T-helper 22 cell (primary cell): ENCODE data around the gene MC4R.
"Not testable (repeated sequence)": the region's sequence is repeated elsewhere in the genome, so short reads cannot be mapped to it uniquely, and the experiment has no call there.

Experiments used
- DNase-seq: peaks from one replicate; pipeline ENCODE4 v3.0.0-alpha.2; 2020; ENCODE audit warnings: low read depth

MC4R gene

DNA sequence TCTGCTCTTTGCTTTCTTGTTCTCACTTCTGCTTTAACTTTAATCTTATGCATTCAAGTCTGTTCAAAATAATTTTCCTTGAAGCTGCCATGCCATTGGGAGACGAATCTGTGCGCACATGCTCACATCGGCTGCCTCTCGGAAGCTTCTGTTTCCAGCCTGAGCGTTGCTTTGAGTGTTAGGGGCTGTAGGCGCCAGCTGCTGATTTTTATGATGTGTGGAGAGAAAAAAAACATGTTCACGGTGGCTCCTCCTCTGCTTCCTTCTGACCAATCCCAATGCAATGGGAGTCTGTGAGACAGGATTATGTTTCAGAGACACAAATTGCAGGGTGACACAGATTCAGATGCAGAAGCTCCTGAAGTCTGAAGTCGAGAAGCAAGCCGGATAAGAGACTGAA is at the start of gene MC4R:
Gene MC4R, minus strand, starts transcription at position 180 of the 400 bp plus-strand sequence. CDS start 426 bp downstream, outside the sequence.
- no peak for DNase-seq

DNA sequence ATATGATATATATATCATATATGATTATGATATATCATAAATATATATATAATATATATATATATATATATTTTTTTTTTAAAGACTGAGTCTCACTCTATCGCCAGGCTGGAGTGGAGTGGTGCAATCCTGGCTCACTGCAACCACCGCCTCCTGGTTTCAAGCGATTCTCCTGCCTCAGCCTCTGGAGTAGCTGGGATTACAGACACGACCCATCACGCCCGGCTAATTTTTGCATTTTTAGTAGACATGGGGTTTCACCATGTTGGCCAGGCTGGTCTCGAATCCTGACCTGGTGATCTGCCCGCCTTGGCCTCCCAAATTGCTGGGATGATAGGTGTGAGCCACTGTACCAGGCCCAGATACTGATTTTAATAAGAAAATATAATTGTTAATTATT is 49.7 kb upstream of the MC4R start:
- not testable (repeated sequence) for DNase-seq

DNA sequence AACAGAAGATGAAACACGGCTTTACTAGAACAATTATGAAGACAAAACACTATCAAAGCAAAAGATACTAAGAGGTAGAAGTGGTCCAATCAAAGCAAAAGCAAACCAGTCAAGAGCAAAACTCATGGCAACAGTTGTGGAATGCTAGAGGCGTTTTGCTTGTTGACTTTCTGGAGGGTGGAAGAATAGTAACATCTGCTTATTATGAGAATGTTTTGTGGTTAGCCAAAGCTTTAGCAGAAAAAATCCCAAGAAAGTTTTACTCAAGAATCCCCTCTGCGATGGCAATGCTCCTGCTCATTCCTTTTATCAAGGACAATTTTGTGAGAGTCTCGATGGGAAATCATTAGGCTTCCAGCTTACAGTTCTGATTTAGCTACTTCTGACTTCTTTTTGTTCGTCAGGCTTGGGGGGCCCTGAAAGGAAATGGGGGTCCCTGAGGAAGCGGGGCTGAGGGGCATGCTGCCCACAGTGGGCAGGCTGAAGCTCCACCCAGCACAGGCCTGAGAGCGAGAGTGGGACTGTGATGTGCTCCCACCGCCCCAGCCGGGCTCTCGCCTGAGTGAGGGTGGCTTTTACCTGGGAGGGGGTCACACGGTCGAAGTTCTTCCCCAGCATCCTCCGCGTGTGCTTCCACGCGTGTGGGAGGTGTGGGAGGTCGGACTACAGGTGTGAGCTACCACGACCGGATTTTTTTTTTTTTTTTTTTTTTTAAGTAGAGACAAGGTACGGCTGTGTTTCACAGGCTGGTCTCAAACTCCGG is 49.0 kb upstream of the MC4R start:
- no peak for DNase-seq

DNA sequence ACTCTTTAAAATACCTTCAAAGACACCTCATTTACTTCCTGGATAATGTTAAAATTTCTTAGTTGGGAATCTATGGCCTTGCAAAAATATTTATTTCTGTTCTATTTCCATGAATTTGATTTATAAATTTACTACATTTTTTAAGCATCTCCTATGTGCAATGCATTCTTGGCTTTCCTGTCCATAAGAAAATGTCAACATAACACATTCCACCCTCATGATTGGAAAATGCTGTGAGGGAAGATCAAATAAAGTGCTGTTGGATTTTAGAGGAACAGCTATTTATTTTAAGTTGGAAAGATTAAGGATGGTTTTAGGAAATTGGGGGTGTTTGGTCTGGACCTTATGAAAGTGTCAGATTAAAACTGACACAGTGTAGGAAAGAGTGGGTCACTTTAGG is 45.4 kb upstream of the MC4R start:
- DNase-seq, result no peak

DNA sequence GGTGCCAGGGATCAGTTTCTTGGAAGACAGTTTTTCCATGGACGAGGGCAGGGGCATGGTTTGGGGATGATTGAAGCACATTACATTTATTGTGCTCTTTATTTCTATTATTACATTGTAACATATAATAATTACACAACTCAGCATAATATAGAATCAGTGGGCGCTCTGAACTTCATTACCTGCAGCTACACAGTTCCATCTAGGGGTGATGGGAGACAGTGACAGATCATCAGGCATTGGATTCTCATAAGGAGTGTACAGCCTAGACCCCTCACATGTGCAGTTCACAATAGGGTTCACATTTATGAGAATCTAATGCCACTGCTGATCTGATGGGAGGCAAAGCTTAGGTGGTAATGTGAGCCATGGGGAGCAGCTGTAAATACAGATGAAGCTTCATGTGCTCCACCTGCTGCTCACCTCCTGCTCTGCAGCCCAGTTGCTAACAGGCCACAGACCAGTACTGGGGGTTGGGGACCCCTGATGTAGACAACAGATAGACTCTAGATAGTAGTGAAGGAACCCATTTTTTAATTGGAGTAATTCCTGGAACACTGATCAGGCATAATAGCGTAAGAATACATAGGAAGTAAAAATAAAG is 41.5 kb upstream of the MC4R start:
- DNase-seq, result no peak

DNA sequence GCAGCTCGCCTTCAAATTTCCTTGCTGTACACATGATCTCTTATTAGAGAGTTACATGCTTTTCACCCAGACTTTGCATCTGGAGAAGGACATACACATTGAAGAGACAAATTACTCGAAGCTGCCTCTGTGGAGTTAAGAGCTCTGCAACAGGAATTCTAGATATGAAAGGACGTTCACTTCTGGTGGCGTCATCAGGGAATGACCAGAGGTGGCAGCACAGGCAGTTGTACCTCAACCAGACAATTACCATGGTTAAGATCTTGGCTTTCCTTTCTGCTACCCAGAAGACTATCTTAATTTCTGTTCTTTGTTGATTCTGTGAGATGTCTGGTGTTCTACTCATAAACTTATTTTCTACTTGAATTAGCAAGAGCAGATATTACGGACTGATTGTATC is 39.1 kb upstream of the MC4R start:
- no peak for DNase-seq

DNA sequence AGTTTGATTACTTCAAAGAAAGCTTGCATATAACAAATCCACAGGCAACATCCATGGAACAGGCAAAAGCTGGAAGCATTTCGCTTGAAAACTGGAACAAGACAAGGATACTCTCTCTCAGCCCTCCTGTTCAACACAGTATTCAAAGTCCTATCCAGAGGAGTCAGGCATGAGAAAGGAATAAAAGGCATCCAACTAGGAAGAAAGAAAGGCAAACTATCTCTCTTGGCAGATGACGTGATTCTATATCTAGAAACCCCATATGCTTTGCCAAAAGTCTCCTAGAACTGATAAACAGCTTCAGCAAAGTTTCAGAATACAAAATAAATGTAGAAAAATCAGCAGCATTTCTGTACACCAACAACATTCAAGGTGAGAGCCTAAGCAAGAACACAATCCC is 34.1 kb upstream of the MC4R start:
- DNase-seq, result no peak

DNA sequence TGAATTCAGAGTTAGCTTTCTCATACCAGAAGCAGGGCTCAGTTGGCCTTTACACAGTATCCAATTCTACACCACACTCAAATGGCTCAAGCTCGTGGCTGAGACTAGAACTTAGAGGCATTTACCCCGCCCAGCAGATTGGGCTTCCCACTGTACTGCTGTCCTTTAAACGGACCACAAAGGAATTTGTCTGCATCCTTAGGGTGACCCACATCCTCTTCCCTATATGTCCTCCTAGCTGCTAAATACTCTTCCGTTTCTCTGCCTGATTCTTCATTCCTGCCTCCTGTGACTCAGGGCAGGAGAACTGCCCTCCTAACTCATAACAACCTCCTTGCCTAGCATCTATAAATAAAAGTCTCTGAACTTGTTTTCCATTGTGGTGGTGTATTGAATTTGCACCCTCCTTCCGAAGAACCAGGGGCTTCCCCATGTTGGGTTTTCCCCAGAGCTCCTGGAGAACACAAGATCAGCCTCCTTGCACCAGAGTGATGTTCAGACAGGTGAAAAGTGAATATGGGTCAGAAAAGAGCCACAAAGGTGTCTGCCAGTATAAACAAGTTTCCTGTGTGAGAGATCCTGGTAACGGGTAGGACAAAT is 32.0 kb upstream of the MC4R start:
- DNase-seq, result no peak

DNA sequence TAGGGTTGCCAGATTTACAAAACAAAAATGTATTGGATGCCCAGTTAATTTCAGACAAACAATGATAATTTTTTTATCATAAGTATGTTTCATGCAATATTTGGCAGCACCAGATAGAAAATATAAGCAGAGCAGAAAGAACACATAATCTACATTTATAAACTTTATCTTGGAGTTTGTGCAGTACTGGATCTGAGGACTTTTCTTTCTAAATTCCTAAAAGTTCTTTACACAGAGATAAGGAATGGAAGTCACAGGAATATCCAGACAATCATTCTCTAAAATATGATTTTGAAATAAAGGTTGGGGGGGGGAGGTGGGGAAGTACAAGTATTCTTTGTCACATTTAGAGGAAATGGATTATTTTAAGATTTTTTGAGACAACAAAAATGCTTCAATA is 28.8 kb upstream of the MC4R start:
- DNase-seq, result no peak

DNA sequence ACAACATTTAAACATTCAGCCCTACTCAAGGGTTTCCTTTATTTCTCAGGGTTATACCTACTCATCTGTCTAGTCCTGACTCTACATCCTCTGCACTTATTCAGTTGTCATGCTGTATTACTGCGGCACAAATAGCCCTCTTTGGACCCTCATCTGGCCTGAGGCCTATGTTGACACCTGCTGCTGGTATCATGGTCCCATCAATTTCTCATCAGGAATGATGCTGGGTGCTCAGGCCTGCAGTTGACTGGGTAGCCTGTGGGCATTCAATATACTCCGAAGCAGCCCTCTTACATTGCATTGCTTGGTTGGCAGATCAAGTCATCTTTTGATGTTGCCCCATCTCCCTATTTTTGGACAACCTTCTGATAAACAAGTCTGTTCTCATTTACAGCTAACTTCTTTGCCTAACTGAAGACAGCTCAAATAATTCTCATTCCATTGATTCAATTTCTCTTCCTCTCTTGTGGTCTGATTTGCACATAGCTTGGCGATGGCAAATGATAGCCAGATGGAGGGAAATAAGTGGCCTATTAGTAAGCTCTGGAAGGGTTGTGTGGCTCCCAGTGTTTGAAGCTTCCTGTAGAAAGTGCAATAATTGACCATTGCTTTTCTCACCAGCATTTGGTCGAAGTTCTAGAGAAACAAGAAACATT is 19.1 kb upstream of the MC4R start:
- no peak for DNase-seq

DNA sequence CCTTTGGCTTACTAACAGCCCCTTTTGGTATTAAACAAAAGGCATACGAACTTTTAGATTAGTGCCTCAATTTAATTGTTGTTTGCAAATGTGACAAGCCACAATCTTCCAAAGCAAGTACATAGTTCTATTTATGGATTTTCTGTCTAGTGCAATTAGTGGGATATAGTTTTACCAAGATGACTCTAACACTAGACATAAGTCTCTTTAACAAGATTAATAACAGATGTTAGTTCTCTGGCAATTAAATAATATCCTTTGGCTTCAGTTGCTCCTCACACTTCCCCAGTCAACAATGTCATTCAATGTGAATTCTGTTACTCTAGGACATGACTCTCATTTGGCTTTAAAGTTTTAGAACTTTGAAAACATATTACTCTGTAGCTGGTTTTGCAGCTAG is 16.7 kb upstream of the MC4R start:
- no peak for DNase-seq

DNA sequence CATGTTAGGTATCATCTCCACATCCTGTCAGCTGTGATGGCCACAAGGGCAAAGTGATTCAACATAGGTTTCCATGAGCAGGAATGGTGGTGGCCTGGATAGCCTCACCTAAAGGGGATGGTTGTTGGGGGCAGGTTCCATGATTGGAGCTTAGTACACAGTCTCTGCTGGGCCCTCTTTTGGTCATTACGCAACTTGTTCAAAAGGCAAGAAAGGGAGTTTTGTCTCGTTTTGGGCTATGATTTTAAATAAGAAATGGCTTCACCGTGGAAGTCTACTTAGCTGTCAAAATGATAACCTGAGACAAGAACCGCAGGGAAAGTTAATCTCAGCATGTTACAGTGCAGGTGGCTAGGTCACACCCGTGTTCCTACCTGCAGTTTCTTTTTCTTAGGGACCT is 13.1 kb upstream of the MC4R start:
- DNase-seq, result no peak

DNA sequence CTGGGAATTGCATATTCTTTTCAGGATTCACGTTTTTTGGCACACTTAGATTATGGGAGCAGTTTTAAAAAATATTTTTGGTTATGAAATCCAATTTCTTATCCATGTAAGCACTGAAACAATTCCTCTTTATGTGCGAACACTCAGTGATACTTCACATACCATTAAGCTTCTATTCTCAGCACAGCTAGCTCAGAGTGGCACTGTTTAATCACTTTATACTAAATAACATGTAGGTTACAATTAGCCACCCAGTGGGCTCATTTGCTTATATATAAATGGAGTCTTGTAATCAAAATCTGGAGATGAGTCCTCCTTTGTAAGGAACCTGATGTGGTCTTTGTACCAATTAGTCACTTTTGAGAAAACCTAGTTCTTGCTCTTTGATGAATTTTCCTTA is 11.3 kb upstream of the MC4R start:
- DNase-seq, result no peak

DNA sequence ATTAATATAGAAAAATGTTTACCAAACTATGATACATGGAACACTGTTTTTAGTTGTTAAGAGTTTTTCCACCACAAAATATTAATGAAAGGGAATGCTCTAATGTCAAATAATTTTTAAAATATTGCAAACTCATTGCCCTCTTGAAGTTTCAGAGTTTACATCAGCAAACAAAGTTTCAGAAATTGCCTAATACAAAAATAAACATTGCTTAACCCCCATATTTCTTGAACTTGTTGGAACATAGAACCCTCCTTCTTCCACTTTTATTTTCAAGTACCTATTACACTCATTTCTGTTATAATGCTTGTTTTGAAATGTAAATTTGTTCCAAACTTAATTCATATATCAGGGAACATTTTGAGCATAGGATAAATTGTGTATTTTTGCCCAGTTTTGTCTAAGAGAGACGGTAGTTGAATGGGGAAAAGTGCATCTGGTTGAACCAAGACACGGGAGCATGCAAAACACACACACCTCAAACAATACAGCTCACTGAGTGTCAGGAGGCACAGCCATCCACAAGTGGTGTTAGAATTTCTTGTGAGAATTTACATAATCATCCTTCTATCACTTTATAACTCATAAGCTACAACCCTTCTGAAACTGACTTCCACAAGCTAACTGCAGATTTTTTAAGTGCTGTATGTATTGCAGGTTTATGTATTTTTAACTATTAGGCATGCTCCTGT is 5.3 kb upstream of the MC4R start:
- no peak for DNase-seq

DNA sequence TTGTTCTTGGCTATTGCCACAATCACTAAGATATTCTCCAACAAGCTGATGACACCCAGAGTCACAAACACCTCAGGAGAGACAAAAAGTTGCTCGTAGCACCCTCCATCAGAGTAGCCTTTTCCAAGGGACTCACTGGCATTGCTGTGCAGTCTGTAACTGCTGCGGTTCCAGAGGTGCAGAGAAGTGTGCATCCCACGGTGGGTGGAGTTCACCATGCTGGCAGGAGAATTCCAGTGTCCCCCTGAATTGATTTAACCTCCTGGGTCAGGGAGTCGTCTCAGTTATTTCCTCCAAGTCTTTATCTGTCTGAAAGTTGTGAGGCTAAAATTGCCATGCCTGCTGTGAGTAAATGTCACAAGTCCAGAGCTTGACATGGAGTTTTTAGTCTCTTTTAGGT is 443 bp downstream of the MC4R start:
- no peak for DNase-seq

DNA sequence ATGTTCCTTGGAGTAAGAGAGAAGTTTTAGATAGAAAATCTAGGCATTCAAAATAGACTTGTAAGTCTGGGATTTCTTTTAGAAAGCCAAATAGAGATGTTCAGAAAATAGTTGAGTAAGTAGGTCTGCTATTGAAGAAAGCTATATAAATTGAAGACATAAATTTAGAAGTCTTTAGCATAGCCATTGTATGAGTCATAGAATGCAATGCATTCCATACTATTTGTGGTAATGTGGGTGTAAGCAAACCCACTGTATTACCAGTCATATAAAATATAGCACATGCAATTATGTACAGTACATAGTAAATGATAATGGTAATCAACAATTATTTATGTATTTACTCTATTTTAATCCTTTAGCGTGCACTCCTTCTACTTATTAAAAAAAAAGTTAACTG is 14.1 kb downstream of the MC4R start:
- DNase-seq, result no peak

DNA sequence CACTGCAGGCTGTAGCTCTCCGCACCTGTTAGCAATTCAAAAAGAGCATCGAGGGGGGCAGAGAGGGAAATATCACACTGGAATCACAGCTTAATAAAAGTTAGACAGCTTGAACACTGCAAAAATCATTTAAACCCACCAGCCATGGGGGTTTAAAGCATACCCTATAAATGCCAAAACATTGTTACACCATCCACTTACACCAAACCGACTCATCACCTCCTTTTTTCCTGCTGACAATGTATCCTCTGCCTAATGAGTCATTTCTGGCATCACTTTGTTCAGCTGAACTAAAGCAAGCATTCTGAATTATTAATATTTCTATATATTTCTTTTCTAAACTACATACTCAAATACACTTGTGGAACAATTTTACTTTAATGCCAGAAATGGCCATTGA is 21.6 kb downstream of the MC4R start:
- DNase-seq, result no peak

DNA sequence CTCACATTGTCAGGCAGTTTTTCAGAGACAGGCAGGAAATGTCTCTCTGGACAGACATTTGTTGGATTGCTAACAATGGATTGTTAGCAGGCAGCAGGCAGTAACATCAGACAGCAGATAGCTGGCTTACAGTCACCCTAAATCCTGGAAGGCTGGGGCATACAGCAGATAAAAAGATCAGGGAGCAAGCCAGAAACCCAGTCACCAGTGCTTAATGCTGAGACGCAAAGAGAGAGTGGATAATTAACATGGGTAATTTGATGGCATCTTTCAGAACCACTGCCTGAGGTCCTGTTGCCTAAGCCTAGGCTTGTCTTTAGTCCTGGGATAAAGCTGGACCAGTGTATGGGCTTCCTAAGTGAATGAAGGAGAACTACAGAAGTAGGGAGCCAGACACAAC is 22.4 kb downstream of the MC4R start:
- DNase-seq, result no peak

DNA sequence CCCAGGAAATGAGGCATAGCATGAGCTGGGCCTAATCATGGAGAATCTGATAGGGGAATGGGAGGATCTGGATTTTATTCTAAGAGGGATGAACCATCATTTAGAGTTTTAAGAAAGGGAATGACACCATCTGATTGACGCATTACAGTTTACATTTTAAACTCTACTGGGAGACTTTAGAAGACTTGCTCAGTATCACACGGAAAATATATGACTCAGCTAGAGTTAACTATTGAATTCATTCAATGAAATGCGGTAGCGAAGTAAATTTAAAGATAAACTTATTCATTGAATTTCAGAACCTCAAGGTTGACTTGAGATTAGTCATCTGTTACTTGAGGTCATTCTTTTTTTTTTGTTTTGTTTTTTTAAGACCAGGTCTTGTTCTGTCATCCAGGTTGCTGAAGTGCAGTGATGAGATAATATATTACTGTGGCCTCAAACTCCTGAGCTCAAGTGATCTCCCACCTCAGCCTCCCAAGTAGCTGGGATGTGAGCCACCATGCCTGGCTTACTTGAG is 25.0 kb downstream of the MC4R start:
- DNase-seq, result no peak

DNA sequence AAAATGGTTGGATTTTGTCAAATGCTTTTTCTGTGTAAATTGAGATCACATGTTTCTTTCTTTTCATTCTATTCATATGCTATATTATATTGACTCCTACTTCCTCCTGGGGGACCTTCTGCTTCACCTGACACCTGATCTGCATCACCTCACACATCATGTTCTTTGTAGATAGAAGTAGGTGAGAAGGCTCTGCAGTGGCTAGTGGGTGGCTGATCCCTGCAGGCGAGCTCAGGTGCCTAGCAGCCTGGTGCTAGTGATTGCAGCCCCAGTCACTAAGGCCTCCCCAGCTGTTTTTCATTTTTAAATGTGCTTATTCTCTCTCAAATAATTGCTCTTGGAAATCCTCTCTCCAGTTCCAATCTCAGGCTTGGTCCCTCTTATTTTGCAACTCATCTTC is 33.6 kb downstream of the MC4R start:
- DNase-seq, result no peak

DNA sequence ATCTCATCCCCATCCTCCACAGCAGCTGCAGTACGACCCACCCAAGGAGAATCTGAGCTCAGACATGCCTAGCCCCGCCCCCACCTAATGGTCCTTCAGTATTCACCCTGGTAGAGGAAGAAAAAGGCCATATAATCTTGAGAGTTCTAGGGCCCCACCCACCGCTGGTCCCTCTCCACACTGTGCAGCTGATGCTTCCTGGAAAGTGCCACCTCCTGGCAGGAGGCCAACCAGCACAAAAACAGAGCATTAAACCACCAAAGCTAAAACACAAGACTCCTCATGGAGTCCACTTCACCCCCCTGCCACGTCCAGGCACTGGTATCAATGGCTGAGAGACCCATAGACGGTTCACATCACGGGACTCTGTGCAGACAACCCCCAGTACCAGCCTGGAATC is 40.7 kb downstream of the MC4R start:
- no peak for DNase-seq

DNA sequence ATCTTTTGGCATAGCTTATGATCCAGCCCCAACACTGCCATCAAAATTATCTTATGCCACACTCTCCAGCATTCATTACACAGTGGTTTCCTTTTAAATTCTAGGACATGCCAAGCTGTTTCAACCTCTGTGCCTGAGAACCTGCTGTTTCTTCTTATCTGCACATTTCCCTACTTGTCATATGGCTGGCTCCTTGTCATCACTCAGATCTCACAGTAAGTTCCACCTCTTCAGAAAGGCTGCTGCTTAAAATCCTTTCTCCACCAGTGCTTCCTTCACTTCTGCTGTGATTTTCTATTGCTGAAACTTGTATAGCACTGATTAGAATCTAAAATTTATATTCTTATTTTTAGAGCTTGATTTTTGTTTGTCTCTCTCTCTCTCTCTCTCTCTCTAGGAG is 43.4 kb downstream of the MC4R start:
- DNase-seq, result no peak
